Measurements from ENCODE around the gene C14orf119. TPM values are rescaled to one million over a fixed set of nuclear protein-coding genes. Genes with fewer than 3 reads are reported as not detected.

The C14orf119 gene
- total RNA-seq, 2 donors from 2014 or later: 18.0 to 18.4 TPM

- H3K4me3 ChIP-seq: no peak overlapping the region
- H3K36me3 ChIP-seq: peaks cover 76% of the 10 kb centered on the region
- H3K27me3 ChIP-seq (replicated peaks; ENCODE audit: insufficient read depth): no peaks in the 10 kb centered on the region
- TF ChIP-seq CTCF (IDR thresholded peaks at IDR 0.05): no peak
- no peaks in the 10 kb centered on the region for H3K9me3 ChIP-seq
- H3K27ac ChIP-seq: no peak overlapping the region
- DNase-seq (ENCODE audit: low spot score) (no peak), ATAC-seq (ENCODE audit: insufficient number of reproducible peaks, low FRiP score, low read depth) (no peak)
- H3K4me1 ChIP-seq (ENCODE audit: control insufficient read depth in 1 of 2, low read depth in 2 of 2): peaks cover 8 to 10% of the 10 kb centered on the region in 2 donors
Measured at GRCh38 chr14:23063601-23064000, 31.7 kb upstream of the C14orf119 start.

GRCh38 chr14:23066368-23066767, 28.9 kb upstream of the C14orf119 start:
- DNase-seq (ENCODE audit: low spot score): no peak
- H3K4me1 ChIP-seq (ENCODE audit: control insufficient read depth in 1 of 2, low read depth in 2 of 2): peaks cover 15 to 26% of the 10 kb centered on the region in 2 donors
- H3K4me3 ChIP-seq: no peak overlapping the region
- ATAC-seq (ENCODE audit: insufficient number of reproducible peaks, low FRiP score, low read depth): no peak
- no peak overlapping the region for H3K27ac ChIP-seq
- TF ChIP-seq CTCF (IDR thresholded peaks at IDR 0.05): no peak
- no peaks in the 10 kb centered on the region for H3K27me3 ChIP-seq (replicated peaks; ENCODE audit: insufficient read depth)
- H3K9me3 ChIP-seq: no peaks in the 10 kb centered on the region
- H3K36me3 ChIP-seq: peaks cover 61% of the 10 kb centered on the region

GRCh38 chr14:23066855-23067744, 28.2 kb upstream of the C14orf119 start:
- Histone ChIP-seq H3K9me3 (no peaks in the 10 kb centered on the region), H3K27ac (no peak overlapping the region), H3K36me3 (peaks cover 57% of the 10 kb centered on the region), H3K4me3 (no peak overlapping the region), H3K4me1 (ENCODE audit: control insufficient read depth in 1 of 2, low read depth in 2 of 2) (peaks cover 18 to 29% of the 10 kb centered on the region in 2 donors), H3K27me3 (replicated peaks; ENCODE audit: insufficient read depth) (no peaks in the 10 kb centered on the region)
- ATAC-seq (ENCODE audit: insufficient number of reproducible peaks, low FRiP score, low read depth): no peak
- no peak for DNase-seq (ENCODE audit: low spot score)
- TF ChIP-seq CTCF (IDR thresholded peaks at IDR 0.05): no peak

- ATAC-seq (ENCODE audit: insufficient number of reproducible peaks, low FRiP score, low read depth) (no peak), DNase-seq (ENCODE audit: low spot score) (no peak)
- H3K36me3 ChIP-seq: peaks cover 54% of the 10 kb centered on the region
- no peaks in the 10 kb centered on the region for H3K27me3 ChIP-seq (replicated peaks; ENCODE audit: insufficient read depth)
- H3K27ac ChIP-seq: no peak overlapping the region
- peaks cover 16 to 30% of the 10 kb centered on the region in 2 donors for H3K4me1 ChIP-seq (ENCODE audit: control insufficient read depth in 1 of 2, low read depth in 2 of 2)
- TF ChIP-seq CTCF (IDR thresholded peaks at IDR 0.05): no peak
- no peak overlapping the region for H3K4me3 ChIP-seq
- H3K9me3 ChIP-seq: no peaks in the 10 kb centered on the region
Measured at GRCh38 chr14:23067847-23068788, 27.2 kb upstream of the C14orf119 start.
